ENCODE results near the gene STX11.

STX11 gene

DNA sequence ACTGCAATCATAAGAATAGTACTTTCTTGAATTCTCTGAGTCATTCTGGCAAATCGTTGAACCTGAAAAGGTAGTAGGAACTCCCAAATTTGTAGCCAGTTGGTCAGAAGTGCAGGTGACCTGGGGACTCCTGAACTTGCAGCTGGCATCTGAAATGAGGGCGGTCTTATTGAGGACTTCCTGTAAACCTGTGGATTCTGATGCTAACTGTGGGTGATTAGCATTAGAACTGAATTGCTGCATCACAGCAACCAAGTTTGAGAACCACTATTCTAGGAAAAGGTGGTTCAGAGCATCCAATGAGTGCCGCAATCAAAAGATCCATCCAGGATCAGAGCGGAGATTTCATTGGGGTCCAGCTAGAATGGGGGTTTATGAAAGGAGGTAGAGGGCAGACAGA is 84.6 kb downstream of the STX11 start:
- 72% methylated on average over 4 of the region's 4 CpGs for WGBS
- DNase-seq = no peak

More for the DNA sequence above, 84.6 kb downstream of the STX11 start:
- Histone ChIP-seq H2BK15ac (ENCODE audit: low read depth, poor library complexity, severe bottlenecking) (no peak overlapping the region), H3K79me1 (replicated peaks; ENCODE audit: low read length, poor library complexity, severe bottlenecking) (no peaks in the 10 kb centered on the region), H3K4me1 (ENCODE audit: control insufficient read depth, insufficient read depth, low read depth, low read length) (no peaks in the 10 kb centered on the region), H3K9ac (ENCODE audit: low read length) (no peak overlapping the region), H4K8ac (ENCODE audit: low read length) (no peak overlapping the region), H3K36me3 (ENCODE audit: control insufficient read depth in 1 of 2, insufficient read depth in 2 of 2, low read depth in 1 of 2, low read length in 2 of 2) (no peaks in the 10 kb centered on the region), H3K4ac (ENCODE audit: low read depth in 1 of 2, low read length in 2 of 2) (no peak overlapping the region), H2BK12ac (ENCODE audit: low read length in 2 of 2) (no peak overlapping the region), H3K27me3 (ENCODE audit: control insufficient read depth in 1 of 2, insufficient read depth in 1 of 2, low read length in 2 of 2) (no peaks in the 10 kb centered on the region), H2BK120ac (ENCODE audit: low read depth, low read length) (no peak overlapping the region), H2BK5ac (ENCODE audit: low read depth, low read length, poor library complexity, severe bottlenecking) (no peak overlapping the region), H3K23ac (ENCODE audit: low read length in 2 of 2) (no peak overlapping the region), H3K4me3 (ENCODE audit: insufficient read depth in 1 of 2, low read depth in 1 of 2, low read length in 2 of 2) (no peak overlapping the region), H2AFZ (ENCODE audit: low read depth, low read length) (no peak overlapping the region), H3K4me2 (ENCODE audit: low read length, poor library complexity, severe bottlenecking) (no peak overlapping the region), H2AK5ac (ENCODE audit: low read length, severe bottlenecking) (no peak overlapping the region), H3K27ac (ENCODE audit: low read length, poor library complexity, severe bottlenecking) (no peak overlapping the region), H3K9me3 (ENCODE audit: control insufficient read depth, low read length) (peaks cover 5% of the 10 kb centered on the region), H3K18ac (ENCODE audit: low read depth in 1 of 2, low read length in 2 of 2) (no peak overlapping the region), H4K91ac (ENCODE audit: low read length) (no peak overlapping the region), H3K14ac (ENCODE audit: low read length in 2 of 2) (no peak overlapping the region)

Data from mesenchymal stem cell (in vitro differentiated cells and primary cell).